Putamen (tissue), 1 donor: ENCODE measurements around the gene COMMD4.
"Not testable (repeated sequence)": the region's sequence is repeated elsewhere in the genome, so short reads cannot be mapped to it uniquely, and the experiment has no call there.

Experiments
- DNase-seq: peaks from one replicate; pipeline ENCODE4 v3.0.0-alpha.2; 2016; ENCODE audit warnings: low spot score

The COMMD4 gene

GRCh38 chr15:75380773-75381172, 44.9 kb downstream of the COMMD4 start:
- DNase-seq = no peak

GRCh38 chr15:75383986-75384385, 48.1 kb downstream of the COMMD4 start:
- DNase-seq = not testable (repeated sequence)
